Measurements from ENCODE around the gene SEMA5B. TPM values are rescaled to one million over a fixed set of nuclear protein-coding genes. Genes with fewer than 3 reads are reported as not detected.

Gene SEMA5B
- total and polyA plus RNA-seq, 4 donors: 0.20 to 1.1 (median 0.23) TPM

DNA sequence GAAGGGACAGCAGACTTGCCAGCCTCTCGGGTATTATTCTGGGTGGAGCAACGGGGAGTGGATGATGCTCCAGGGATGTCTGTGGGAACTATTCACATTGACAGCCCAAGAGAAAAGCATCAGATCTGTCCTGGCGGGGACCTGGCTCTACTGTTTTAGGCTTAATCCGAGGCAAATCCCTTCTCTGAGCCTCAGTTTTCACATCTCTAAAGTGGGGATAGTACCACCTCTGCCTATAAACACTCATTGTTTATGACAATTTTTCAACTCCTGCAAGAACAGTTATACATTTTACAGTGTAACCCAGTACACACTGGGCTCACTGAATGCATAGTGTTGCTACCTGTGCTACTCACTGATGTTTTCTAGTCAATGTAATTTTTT is 48.5 kb upstream of the SEMA5B start:
- no peak overlapping the region for H3K4me3 ChIP-seq (ENCODE audit: low read depth in 1 of 3, low read length in 3 of 3)
- H3K27ac ChIP-seq (ENCODE audit: low read depth in 1 of 2, low read length in 2 of 2): peak overlapping the region; percentile 40 to 66
- H3K27me3 ChIP-seq (ENCODE audit: control insufficient read depth in 4 of 4, insufficient read depth in 4 of 4, low read length in 3 of 4): no peaks in the 10 kb centered on the region
- peaks cover 29 to 73% (median 64%) of the 10 kb centered on the region in 4 donors for H3K4me1 ChIP-seq (ENCODE audit: control insufficient read depth in 4 of 4, insufficient read depth in 4 of 4, low read length in 3 of 4)
- no peaks in the 10 kb centered on the region for H3K36me3 ChIP-seq (ENCODE audit: control insufficient read depth in 4 of 4, insufficient read depth in 3 of 4, low read depth in 1 of 4, low read length in 3 of 4)
- WGBS: 86% methylated on average over 4 of the region's 4 CpGs
- H3K9me3 ChIP-seq (ENCODE audit: control insufficient read depth in 4 of 4, low read length in 3 of 4): no peaks in the 10 kb centered on the region
- no peak for DNase-seq (ENCODE audit: low spot score)
- H3K9ac ChIP-seq (ENCODE audit: low read depth in 1 of 2, low read length in 2 of 2): no peak overlapping the region
- TF ChIP-seq, protein P1, sequence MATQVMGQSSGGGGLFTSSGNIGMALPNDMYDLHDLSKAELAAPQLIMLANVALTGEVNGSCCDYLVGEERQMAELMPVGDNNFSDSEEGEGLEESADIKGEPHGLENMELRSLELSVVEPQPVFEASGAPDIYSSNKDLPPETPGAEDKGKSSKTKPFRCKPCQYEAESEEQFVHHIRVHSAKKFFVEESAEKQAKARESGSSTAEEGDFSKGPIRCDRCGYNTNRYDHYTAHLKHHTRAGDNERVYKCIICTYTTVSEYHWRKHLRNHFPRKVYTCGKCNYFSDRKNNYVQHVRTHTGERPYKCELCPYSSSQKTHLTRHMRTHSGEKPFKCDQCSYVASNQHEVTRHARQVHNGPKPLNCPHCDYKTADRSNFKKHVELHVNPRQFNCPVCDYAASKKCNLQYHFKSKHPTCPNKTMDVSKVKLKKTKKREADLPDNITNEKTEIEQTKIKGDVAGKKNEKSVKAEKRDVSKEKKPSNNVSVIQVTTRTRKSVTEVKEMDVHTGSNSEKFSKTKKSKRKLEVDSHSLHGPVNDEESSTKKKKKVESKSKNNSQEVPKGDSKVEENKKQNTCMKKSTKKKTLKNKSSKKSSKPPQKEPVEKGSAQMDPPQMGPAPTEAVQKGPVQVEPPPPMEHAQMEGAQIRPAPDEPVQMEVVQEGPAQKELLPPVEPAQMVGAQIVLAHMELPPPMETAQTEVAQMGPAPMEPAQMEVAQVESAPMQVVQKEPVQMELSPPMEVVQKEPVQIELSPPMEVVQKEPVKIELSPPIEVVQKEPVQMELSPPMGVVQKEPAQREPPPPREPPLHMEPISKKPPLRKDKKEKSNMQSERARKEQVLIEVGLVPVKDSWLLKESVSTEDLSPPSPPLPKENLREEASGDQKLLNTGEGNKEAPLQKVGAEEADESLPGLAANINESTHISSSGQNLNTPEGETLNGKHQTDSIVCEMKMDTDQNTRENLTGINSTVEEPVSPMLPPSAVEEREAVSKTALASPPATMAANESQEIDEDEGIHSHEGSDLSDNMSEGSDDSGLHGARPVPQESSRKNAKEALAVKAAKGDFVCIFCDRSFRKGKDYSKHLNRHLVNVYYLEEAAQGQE (IDR thresholded peaks at IDR 0.05): no peak
- TF ChIP-seq GABPA (IDR thresholded peaks at IDR 0.05 in 1 of 2, conservative IDR thresholded peaks at IDR 0.05 in 1 of 2) (no peak), EGR1 (IDR thresholded peaks at IDR 0.05; ENCODE audit: low read depth in 2 of 2) (no peak), HNF4G (IDR thresholded peaks at IDR 0.05) (no peak), RAD21 (IDR thresholded peaks at IDR 0.05) (no peak), RXRA (IDR thresholded peaks at IDR 0.05) (no peak), FOXA2 (IDR thresholded peaks at IDR 0.05) (no peak), NR2F2 (IDR thresholded peaks at IDR 0.05) (no peak), JUND (IDR thresholded peaks at IDR 0.05) (no peak), TAF1 (conservative IDR thresholded peaks at IDR 0.05) (no peak), HNF4A (conservative IDR thresholded peaks at IDR 0.05) (no peak), SP1 (IDR thresholded peaks at IDR 0.05) (no peak), YY1 (IDR thresholded peaks at IDR 0.05) (no peak), FOXA1 (IDR thresholded peaks at IDR 0.05) (no peak)
- TF ChIP-seq, protein P2, sequence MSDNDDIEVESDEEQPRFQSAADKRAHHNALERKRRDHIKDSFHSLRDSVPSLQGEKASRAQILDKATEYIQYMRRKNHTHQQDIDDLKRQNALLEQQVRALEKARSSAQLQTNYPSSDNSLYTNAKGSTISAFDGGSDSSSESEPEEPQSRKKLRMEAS (IDR thresholded peaks at IDR 0.05): no peak
- TF ChIP-seq, protein P3, sequence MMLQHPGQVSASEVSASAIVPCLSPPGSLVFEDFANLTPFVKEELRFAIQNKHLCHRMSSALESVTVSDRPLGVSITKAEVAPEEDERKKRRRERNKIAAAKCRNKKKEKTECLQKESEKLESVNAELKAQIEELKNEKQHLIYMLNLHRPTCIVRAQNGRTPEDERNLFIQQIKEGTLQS (IDR thresholded peaks at IDR 0.05): no peak
- TF ChIP-seq, protein P4, sequence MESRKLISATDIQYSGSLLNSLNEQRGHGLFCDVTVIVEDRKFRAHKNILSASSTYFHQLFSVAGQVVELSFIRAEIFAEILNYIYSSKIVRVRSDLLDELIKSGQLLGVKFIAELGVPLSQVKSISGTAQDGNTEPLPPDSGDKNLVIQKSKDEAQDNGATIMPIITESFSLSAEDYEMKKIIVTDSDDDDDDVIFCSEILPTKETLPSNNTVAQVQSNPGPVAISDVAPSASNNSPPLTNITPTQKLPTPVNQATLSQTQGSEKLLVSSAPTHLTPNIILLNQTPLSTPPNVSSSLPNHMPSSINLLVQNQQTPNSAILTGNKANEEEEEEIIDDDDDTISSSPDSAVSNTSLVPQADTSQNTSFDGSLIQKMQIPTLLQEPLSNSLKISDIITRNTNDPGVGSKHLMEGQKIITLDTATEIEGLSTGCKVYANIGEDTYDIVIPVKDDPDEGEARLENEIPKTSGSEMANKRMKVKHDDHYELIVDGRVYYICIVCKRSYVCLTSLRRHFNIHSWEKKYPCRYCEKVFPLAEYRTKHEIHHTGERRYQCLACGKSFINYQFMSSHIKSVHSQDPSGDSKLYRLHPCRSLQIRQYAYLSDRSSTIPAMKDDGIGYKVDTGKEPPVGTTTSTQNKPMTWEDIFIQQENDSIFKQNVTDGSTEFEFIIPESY (IDR thresholded peaks at IDR 0.05): no peak
- TF ChIP-seq, protein P5, sequence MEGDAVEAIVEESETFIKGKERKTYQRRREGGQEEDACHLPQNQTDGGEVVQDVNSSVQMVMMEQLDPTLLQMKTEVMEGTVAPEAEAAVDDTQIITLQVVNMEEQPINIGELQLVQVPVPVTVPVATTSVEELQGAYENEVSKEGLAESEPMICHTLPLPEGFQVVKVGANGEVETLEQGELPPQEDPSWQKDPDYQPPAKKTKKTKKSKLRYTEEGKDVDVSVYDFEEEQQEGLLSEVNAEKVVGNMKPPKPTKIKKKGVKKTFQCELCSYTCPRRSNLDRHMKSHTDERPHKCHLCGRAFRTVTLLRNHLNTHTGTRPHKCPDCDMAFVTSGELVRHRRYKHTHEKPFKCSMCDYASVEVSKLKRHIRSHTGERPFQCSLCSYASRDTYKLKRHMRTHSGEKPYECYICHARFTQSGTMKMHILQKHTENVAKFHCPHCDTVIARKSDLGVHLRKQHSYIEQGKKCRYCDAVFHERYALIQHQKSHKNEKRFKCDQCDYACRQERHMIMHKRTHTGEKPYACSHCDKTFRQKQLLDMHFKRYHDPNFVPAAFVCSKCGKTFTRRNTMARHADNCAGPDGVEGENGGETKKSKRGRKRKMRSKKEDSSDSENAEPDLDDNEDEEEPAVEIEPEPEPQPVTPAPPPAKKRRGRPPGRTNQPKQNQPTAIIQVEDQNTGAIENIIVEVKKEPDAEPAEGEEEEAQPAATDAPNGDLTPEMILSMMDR (IDR thresholded peaks at IDR 0.05; ENCODE audit: low read depth, low read length, missing input control): no peak

Data from liver (tissue), 9 donors.